ENCODE results near the gene PDE9A. TPM values are rescaled to one million over a fixed set of nuclear protein-coding genes. Genes with fewer than 3 reads are reported as not detected.

Gene PDE9A
- total and polyA plus RNA-seq, 2 donors (not counting 3 experiments of a cell fraction or from before 2014, with no cell fraction given) = 0.28 to 2.2 TPM

DNA sequence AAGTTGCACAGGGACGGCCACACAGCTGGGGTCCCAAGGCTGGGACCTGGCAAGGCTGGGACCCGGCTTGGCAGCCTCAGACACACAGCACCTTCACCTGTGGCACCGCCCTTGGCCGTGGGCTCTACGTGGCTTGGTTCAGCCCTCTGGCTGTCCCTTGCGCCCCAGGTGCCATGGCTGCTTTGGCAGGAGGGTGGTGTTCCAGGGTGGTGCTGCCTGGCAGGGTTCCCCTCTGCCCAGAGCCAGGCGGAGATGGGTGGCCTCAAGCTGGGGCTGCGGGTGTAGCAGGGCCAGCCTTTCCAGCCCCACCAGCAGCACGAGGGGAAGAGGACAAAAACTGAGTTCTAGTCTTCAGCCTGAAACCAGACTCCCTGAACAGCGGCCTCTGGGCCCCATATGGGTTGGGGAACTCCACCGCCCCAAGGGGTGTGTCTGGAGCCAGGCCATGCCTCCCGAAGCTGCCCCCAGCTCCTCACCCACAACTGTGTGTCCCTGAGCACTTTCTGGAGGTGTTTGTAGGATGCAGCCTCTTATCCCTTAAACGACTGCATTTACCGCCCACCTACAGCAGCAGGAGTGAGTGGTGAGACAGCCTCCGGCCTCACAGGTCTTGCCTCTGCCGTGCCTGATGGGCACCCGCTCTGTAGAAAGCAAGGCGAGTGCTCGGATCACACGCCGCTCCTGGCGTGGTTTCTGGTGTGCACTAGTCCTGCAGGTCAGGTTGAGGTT, 92.3 kb downstream of the PDE9A start:
- intact Hi-C loops (cut with micrococcal nuclease) = no loop called here
- no peak overlapping the region for H3K4me3 ChIP-seq (replicated peaks in 1 of 3; ENCODE audit: insufficient read depth in 1 of 3, low read depth in 1 of 3, low read length in 3 of 3)
- no peak overlapping the region for H3K27ac ChIP-seq (ENCODE audit: insufficient read depth, low read depth, low read length)
- no peak overlapping the region for H3K9ac ChIP-seq (replicated peaks; ENCODE audit: extremely low read depth, insufficient read depth, low read length)
- dilution Hi-C loops (cut with MboI; ENCODE audit: extremely low pct_ligation_motif_present, low sequenced_read_pairs) = no loop called here
- no peaks in the 10 kb centered on the region for H3K4me1 ChIP-seq (ENCODE audit: control insufficient read depth, extremely low read depth, insufficient read depth, low read length)
- POLR2A ChIA-PET = no interaction called here
- CTCF ChIA-PET = no interaction called here
- H4K20me1 ChIP-seq (replicated peaks; ENCODE audit: control insufficient read depth, extremely low read depth, insufficient read depth, low read length) = no peaks in the 10 kb centered on the region
- BruUV-seq (replicated peaks) = no TSS peak
- H2AFZ ChIP-seq (ENCODE audit: low read depth, low read length) = no peak overlapping the region
- no peaks in the 10 kb centered on the region for H3K27me3 ChIP-seq (ENCODE audit: control insufficient read depth in 2 of 2, insufficient read depth in 2 of 2, low read length in 2 of 2)
- no peak for TF ChIP-seq MYC (IDR thresholded peaks at IDR 0.05; ENCODE audit: low read depth, low read length)
- TF ChIP-seq, protein P1, sequence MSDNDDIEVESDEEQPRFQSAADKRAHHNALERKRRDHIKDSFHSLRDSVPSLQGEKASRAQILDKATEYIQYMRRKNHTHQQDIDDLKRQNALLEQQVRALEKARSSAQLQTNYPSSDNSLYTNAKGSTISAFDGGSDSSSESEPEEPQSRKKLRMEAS (IDR thresholded peaks at IDR 0.05; ENCODE audit: insufficient read depth, insufficient read length) = no peak
- no peak for TF ChIP-seq GATA2 (IDR thresholded peaks at IDR 0.05; ENCODE audit: insufficient read depth, insufficient read length, low read depth, low read length)
- TF ChIP-seq, protein P2, sequence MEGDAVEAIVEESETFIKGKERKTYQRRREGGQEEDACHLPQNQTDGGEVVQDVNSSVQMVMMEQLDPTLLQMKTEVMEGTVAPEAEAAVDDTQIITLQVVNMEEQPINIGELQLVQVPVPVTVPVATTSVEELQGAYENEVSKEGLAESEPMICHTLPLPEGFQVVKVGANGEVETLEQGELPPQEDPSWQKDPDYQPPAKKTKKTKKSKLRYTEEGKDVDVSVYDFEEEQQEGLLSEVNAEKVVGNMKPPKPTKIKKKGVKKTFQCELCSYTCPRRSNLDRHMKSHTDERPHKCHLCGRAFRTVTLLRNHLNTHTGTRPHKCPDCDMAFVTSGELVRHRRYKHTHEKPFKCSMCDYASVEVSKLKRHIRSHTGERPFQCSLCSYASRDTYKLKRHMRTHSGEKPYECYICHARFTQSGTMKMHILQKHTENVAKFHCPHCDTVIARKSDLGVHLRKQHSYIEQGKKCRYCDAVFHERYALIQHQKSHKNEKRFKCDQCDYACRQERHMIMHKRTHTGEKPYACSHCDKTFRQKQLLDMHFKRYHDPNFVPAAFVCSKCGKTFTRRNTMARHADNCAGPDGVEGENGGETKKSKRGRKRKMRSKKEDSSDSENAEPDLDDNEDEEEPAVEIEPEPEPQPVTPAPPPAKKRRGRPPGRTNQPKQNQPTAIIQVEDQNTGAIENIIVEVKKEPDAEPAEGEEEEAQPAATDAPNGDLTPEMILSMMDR (IDR thresholded peaks at IDR 0.05; ENCODE audit: extremely low read depth in 1 of 2, insufficient read depth in 1 of 2, low read depth in 1 of 2, low read length in 2 of 2) = no peak
- TF ChIP-seq JUN (IDR thresholded peaks at IDR 0.05; ENCODE audit: borderline replicate concordance, insufficient read depth, insufficient read length, low read depth) = no peak
- TF ChIP-seq EZH2 (IDR thresholded peaks at IDR 0.05; ENCODE audit: borderline replicate concordance, low read depth, low read length, severe bottlenecking) = no peak
- TF ChIP-seq POLR2A (IDR thresholded peaks at IDR 0.05; ENCODE audit: low read depth, low read length) = no peak
- TF ChIP-seq FOS (IDR thresholded peaks at IDR 0.05; ENCODE audit: borderline replicate concordance, insufficient read depth, low read length) = no peak
- TF ChIP-seq POLR2AphosphoS5 (IDR thresholded peaks at IDR 0.05; ENCODE audit: insufficient read depth, low read depth, low read length) = no peak
- no peak overlapping the region for H3K4me2 ChIP-seq (ENCODE audit: insufficient read depth, low read length)
- no peak for DNase-seq (ENCODE audit: low read depth, low spot score)
- no peaks in the 10 kb centered on the region for H3K36me3 ChIP-seq (ENCODE audit: control insufficient read depth in 2 of 2, extremely low read depth in 1 of 2, insufficient read depth in 2 of 2, low read length in 2 of 2)
- no peak for FAIRE-seq
- no peaks in the 10 kb centered on the region for H3K9me3 ChIP-seq (replicated peaks; ENCODE audit: control insufficient read depth, insufficient read depth, low read length)
- H3K79me2 ChIP-seq (ENCODE audit: control insufficient read depth, insufficient read depth, low read length) = no peaks in the 10 kb centered on the region
- no peaks in the 10 kb centered on the region for H3K9me1 ChIP-seq (replicated peaks; ENCODE audit: control insufficient read depth, extremely low read depth, insufficient read depth, low read length)
